Measurements from ENCODE around the gene SERPINE2. TPM values are rescaled to one million over a fixed set of nuclear protein-coding genes. Genes with fewer than 3 reads are reported as not detected.

SERPINE2 gene
- polyA plus RNA-seq, 3 donors = not detected

- WGBS (ENCODE audit: insufficient coverage) = 0% methylated on average over 1 of the region's 4 CpGs
- H3K36me3 Mint-ChIP-seq = no peaks in the 10 kb centered on the region
- peaks cover 1 to 5% (median 2%) of the 10 kb centered on the region in 3 donors for H3K27me3 Mint-ChIP-seq (ENCODE audit: low read depth in 3 of 3)
- H4K20me1 ChIP-seq (ENCODE audit: insufficient read depth, low read length) = no peaks in the 10 kb centered on the region
- no peaks in the 10 kb centered on the region for H3K27me3 ChIP-seq (ENCODE audit: control insufficient read depth in 2 of 2, insufficient read depth in 2 of 2, low read length in 2 of 2)
- no peak overlapping the region for H3K27ac ChIP-seq (ENCODE audit: low read depth in 1 of 2, low read length in 2 of 2)
- peaks cover 8% of the 10 kb centered on the region for H3K4me1 Mint-ChIP-seq
- no peaks in the 10 kb centered on the region for H3K36me3 ChIP-seq (replicated peaks in 1 of 2; ENCODE audit: control insufficient read depth in 1 of 2, insufficient read depth in 2 of 2, low read length in 2 of 2)
- no peak overlapping the region for H3K4me2 ChIP-seq (replicated peaks; ENCODE audit: extremely low read depth, low read length, poor library complexity, severe bottlenecking)
- no peak for DNase-seq
- intact Hi-C loops (cut with micrococcal nuclease) = no loop called here
- TF ChIP-seq CTCF (IDR thresholded peaks at IDR 0.05) = no peak
- no peak overlapping the region for H3K27ac Mint-ChIP-seq
- no peaks in the 10 kb centered on the region for H3K9me3 ChIP-seq (replicated peaks in 1 of 2; ENCODE audit: control insufficient read depth in 1 of 2, insufficient read depth in 1 of 2, low read length in 2 of 2)
- H3K9ac ChIP-seq (ENCODE audit: insufficient read depth, low read length, poor library complexity, severe bottlenecking) = no peak overlapping the region
- no peaks in the 10 kb centered on the region for H3K79me2 ChIP-seq (ENCODE audit: insufficient read depth, low read length)
- no peaks in the 10 kb centered on the region for H3K4me1 ChIP-seq (ENCODE audit: control insufficient read depth in 1 of 2, insufficient read depth in 2 of 2, low read length in 2 of 2)
- no peak overlapping the region for H2AFZ ChIP-seq (ENCODE audit: insufficient read depth, low read depth, low read length, poor library complexity, severe bottlenecking)
- H3K4me3 Mint-ChIP-seq = no peak overlapping the region
- H3K9me3 Mint-ChIP-seq = peaks cover 0 to 1% (median 0%) of the 10 kb centered on the region in 7 donors
- H3K4me3 ChIP-seq (replicated peaks in 1 of 3; ENCODE audit: low read depth in 2 of 3, low read length in 3 of 3) = no peak overlapping the region
Observed at GRCh38 chr2:224017957-224018356, 21.1 kb downstream of the SERPINE2 start.

- Mint-ChIP-seq H3K36me3 (no peaks in the 10 kb centered on the region), H3K9me3 (peaks cover 0 to 1% (median 0%) of the 10 kb centered on the region in 7 donors), H3K27ac (no peak overlapping the region), H3K27me3 (ENCODE audit: low read depth in 3 of 3) (peaks cover 1 to 5% (median 2%) of the 10 kb centered on the region in 3 donors), H3K4me3 (no peak overlapping the region), H3K4me1 (peaks cover 8% of the 10 kb centered on the region)
- Histone ChIP-seq H3K27ac (ENCODE audit: low read depth in 1 of 2, low read length in 2 of 2) (no peak overlapping the region), H4K20me1 (ENCODE audit: insufficient read depth, low read length) (no peaks in the 10 kb centered on the region), H3K27me3 (ENCODE audit: control insufficient read depth in 2 of 2, insufficient read depth in 2 of 2, low read length in 2 of 2) (no peaks in the 10 kb centered on the region), H3K79me2 (ENCODE audit: insufficient read depth, low read length) (no peaks in the 10 kb centered on the region), H3K9ac (ENCODE audit: insufficient read depth, low read length, poor library complexity, severe bottlenecking) (no peak overlapping the region), H3K36me3 (replicated peaks in 1 of 2; ENCODE audit: control insufficient read depth in 1 of 2, insufficient read depth in 2 of 2, low read length in 2 of 2) (no peaks in the 10 kb centered on the region), H3K4me3 (replicated peaks in 1 of 3; ENCODE audit: low read depth in 2 of 3, low read length in 3 of 3) (no peak overlapping the region), H3K4me2 (replicated peaks; ENCODE audit: extremely low read depth, low read length, poor library complexity, severe bottlenecking) (no peak overlapping the region), H3K9me3 (replicated peaks in 1 of 2; ENCODE audit: control insufficient read depth in 1 of 2, insufficient read depth in 1 of 2, low read length in 2 of 2) (no peaks in the 10 kb centered on the region), H2AFZ (ENCODE audit: insufficient read depth, low read depth, low read length, poor library complexity, severe bottlenecking) (no peak overlapping the region), H3K4me1 (ENCODE audit: control insufficient read depth in 1 of 2, insufficient read depth in 2 of 2, low read length in 2 of 2) (no peaks in the 10 kb centered on the region)
- no peak for DNase-seq
- intact Hi-C loops (cut with micrococcal nuclease) = no loop called here
- 50% methylated on average over 2 of the region's 3 CpGs for WGBS (ENCODE audit: insufficient coverage)
- TF ChIP-seq CTCF (IDR thresholded peaks at IDR 0.05) = no peak
Observed at GRCh38 chr2:224016963-224017362, 22.1 kb downstream of the SERPINE2 start.

Data from CD14-positive monocyte (primary cell).